ENCODE measurements around the gene CCRL2. TPM values are rescaled to one million over a fixed set of nuclear protein-coding genes. Genes with fewer than 3 reads are reported as not detected.
"Not testable (repeated sequence)": the region's sequence is repeated elsewhere in the genome, so short reads cannot be mapped to it uniquely, and the experiment has no call there.

The CCRL2 gene
- total RNA-seq, 1 donor from 2014 or later, result 28.5 TPM

GRCh38 chr3:46401579-46401978 is 5.5 kb upstream of the CCRL2 start:
- intact Hi-C loops (cut with DNase I), result no loop called here

GRCh38 chr3:46402902-46403301 is 4.2 kb upstream of the CCRL2 start:
- peaks cover 41% of the 10 kb centered on the region for H3K4me1 ChIP-seq
- H3K9me3 ChIP-seq; intact Hi-C loops (cut with DNase I); H3K27ac ChIP-seq; H3K27me3 ChIP-seq; H3K36me3 ChIP-seq; H3K4me3 ChIP-seq; DNase-seq; ATAC-seq: not testable (repeated sequence)

More at GRCh38 chr3:46401579-46401978, 5.5 kb upstream of the CCRL2 start:
- ATAC-seq, result no peak
- Histone ChIP-seq H3K27me3 (no peaks in the 10 kb centered on the region), H3K36me3 (no peaks in the 10 kb centered on the region), H3K4me3 (no peak overlapping the region), H3K27ac (no peak overlapping the region), H3K9me3 (no peaks in the 10 kb centered on the region), H3K4me1 (peaks cover 39% of the 10 kb centered on the region)
- DNase-seq, result no peak
- no peak for TF ChIP-seq CTCF (IDR thresholded peaks at IDR 0.05)

- intact Hi-C loops (cut with DNase I), result no loop called here
- H3K4me3 ChIP-seq, result peak overlapping the region; percentile 52
- peaks cover 40% of the 10 kb centered on the region for H3K4me1 ChIP-seq
- peak; percentile 82 for DNase-seq
- no peaks in the 10 kb centered on the region for H3K9me3 ChIP-seq
- peaks cover 8% of the 10 kb centered on the region for H3K36me3 ChIP-seq
- no peak for TF ChIP-seq CTCF (IDR thresholded peaks at IDR 0.05)
- ATAC-seq, result peak; percentile 76
- H3K27ac ChIP-seq, result peak overlapping the region; percentile 93
- no peaks in the 10 kb centered on the region for H3K27me3 ChIP-seq
Measured at GRCh38 chr3:46405301-46406019, 1.6 kb upstream of the CCRL2 start.

GRCh38 chr3:46406443-46406787 is 644 bp upstream of the CCRL2 start:
- TF ChIP-seq CTCF (IDR thresholded peaks at IDR 0.05), result no peak
- intact Hi-C loops (cut with DNase I), result no loop called here
- ATAC-seq (peak; percentile 38), DNase-seq (peak; percentile 71)
- peaks cover 44% of the 10 kb centered on the region for H3K4me1 ChIP-seq
- H3K4me3 ChIP-seq, result peak overlapping the region; percentile 52
- H3K9me3 ChIP-seq, result no peaks in the 10 kb centered on the region
- peaks cover 8% of the 10 kb centered on the region for H3K36me3 ChIP-seq
- no peaks in the 10 kb centered on the region for H3K27me3 ChIP-seq
- H3K27ac ChIP-seq, result peak overlapping the region; percentile 93

- peaks cover 8% of the 10 kb centered on the region for H3K36me3 ChIP-seq
- no peaks in the 10 kb centered on the region for H3K9me3 ChIP-seq
- H3K4me3 ChIP-seq, result peak overlapping the region; percentile 52
- no peaks in the 10 kb centered on the region for H3K27me3 ChIP-seq
- no peak for TF ChIP-seq CTCF (IDR thresholded peaks at IDR 0.05)
- ATAC-seq (no peak), DNase-seq (no peak)
- intact Hi-C loops (cut with DNase I), result no loop called here
- H3K27ac ChIP-seq, result peak overlapping the region; percentile 93
- H3K4me1 ChIP-seq, result peaks cover 48% of the 10 kb centered on the region
Measured at GRCh38 chr3:46407970-46408369, 911 bp downstream of the CCRL2 start.

- Histone ChIP-seq H3K4me1 (peaks cover 52% of the 10 kb centered on the region), H3K4me3 (peak overlapping the region; percentile 52), H3K9me3 (no peaks in the 10 kb centered on the region), H3K36me3 (peaks cover 8% of the 10 kb centered on the region), H3K27ac (no peak overlapping the region), H3K27me3 (no peaks in the 10 kb centered on the region)
- TF ChIP-seq CTCF (IDR thresholded peaks at IDR 0.05), result no peak
- no peak for DNase-seq
- ATAC-seq, result no peak
- intact Hi-C loops (cut with DNase I), result no loop called here
Measured at GRCh38 chr3:46408853-46409252, 1.8 kb downstream of the CCRL2 start.

Data from upper lobe of right lung (tissue), 1 donor.